ENCODE measurements around the gene TMEM223.
A peak's percentile ranks its signal among the peaks of the same experiment; 100 is the strongest.
"Not testable (repeated sequence)": the region's sequence is repeated elsewhere in the genome, so short reads cannot be mapped to it uniquely, and the experiment has no call there.

TMEM223 gene

GRCh38 chr11:62830904-62831519 is 39.2 kb upstream of the TMEM223 start:
- TF ChIP-seq CTCF (IDR thresholded peaks at IDR 0.05; ENCODE audit: low read length, missing control alignments): no peak
- H3K4me3 ChIP-seq (replicated peaks; ENCODE audit: low read depth, low read length): peak overlapping the region; percentile 87
- DNase-seq (ENCODE audit: low read depth): no peak

DNA sequence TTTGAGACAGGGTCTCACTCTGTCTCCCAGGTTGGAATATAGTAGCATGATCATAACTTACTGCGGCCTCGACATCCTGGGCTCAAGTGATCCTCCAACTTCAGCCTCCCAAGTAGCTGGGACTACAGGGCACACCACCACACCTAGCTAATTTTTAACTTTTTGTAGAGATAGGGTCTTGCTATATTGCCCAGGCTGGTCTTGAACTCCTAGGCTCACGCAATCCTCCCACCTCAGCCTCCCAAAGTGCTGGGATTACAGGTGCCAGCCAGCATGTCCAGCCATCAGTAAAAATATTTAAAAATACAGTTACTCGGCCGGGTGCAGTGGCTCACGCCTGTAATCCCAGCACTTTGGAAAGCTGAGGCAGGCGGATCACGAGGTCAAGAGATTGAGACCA is 36.3 kb upstream of the TMEM223 start:
- H3K4me3 ChIP-seq (replicated peaks; ENCODE audit: low read depth, low read length); DNase-seq (ENCODE audit: low read depth): not testable (repeated sequence)

- no peak overlapping the region for H3K4me3 ChIP-seq (replicated peaks; ENCODE audit: low read depth, low read length)
- DNase-seq (ENCODE audit: low read depth): no peak
- no peak for TF ChIP-seq CTCF (IDR thresholded peaks at IDR 0.05; ENCODE audit: low read length, missing control alignments)
Observed at GRCh38 chr11:62823677-62824076, 31.9 kb upstream of the TMEM223 start.

DNA sequence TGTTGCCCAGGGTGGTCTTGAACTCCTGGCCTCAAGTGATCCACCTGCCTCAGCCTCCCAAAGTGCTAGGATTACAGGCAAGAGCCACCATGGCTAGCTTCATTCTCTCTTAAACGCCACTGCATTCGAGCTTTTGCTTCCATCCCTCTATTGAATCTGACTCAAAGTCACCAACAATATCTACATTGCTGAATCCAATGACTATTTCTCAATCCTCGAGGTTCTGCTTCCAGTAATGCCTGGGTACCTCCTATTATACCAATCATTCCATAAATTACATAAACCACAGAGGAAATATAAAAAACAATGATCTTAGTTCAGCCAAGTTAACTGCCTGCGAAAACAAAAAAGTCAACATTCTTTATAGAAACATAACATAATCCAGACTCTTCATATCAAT is 25.3 kb upstream of the TMEM223 start:
- DNase-seq (ENCODE audit: low read depth): peak; percentile 11
- no peak overlapping the region for H3K4me3 ChIP-seq (replicated peaks; ENCODE audit: low read depth, low read length)
- no peak for TF ChIP-seq CTCF (IDR thresholded peaks at IDR 0.05; ENCODE audit: low read length, missing control alignments)

GRCh38 chr11:62816557-62816956 is 24.8 kb upstream of the TMEM223 start:
- no peak for DNase-seq (ENCODE audit: low read depth)
- H3K4me3 ChIP-seq (replicated peaks; ENCODE audit: low read depth, low read length): no peak overlapping the region

GRCh38 chr11:62811659-62812058 is 19.9 kb upstream of the TMEM223 start:
- TF ChIP-seq CTCF (IDR thresholded peaks at IDR 0.05; ENCODE audit: low read length, missing control alignments): no peak

More at GRCh38 chr11:62816557-62816956, 24.8 kb upstream of the TMEM223 start:
- no peak for TF ChIP-seq CTCF (IDR thresholded peaks at IDR 0.05; ENCODE audit: low read length, missing control alignments)

GRCh38 chr11:62810748-62811147 is 18.9 kb upstream of the TMEM223 start:
- no peak overlapping the region for H3K4me3 ChIP-seq (replicated peaks; ENCODE audit: low read depth, low read length)
- no peak for TF ChIP-seq CTCF (IDR thresholded peaks at IDR 0.05; ENCODE audit: low read length, missing control alignments)
- DNase-seq (ENCODE audit: low read depth): no peak

More at GRCh38 chr11:62811659-62812058, 19.9 kb upstream of the TMEM223 start:
- DNase-seq (ENCODE audit: low read depth): no peak
- H3K4me3 ChIP-seq (replicated peaks; ENCODE audit: low read depth, low read length): no peak overlapping the region

All from fibroblast of pulmonary artery (primary cell).